ENCODE results near the gene TTBK1.

The TTBK1 gene

DNA sequence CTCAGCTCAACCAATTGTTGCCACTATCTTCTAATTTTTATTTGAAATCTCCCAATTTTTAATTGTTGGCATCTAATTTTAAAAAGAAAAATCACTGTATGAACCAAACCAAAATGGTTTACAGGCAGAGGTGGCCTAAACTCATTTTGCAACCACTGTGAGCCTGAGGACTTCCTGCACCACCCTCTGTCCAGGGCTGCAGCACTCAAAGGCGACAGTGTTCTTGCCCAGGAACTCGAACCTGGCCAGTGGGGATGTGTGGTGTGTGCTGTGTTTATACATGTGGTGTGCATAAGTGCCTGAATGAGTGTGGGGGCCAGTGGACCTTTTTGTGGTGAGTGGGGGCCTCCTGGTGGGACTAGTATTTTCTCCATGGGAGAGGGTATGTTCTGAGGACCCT lies 30.4 kb downstream of the TTBK1 start:
- DNase-seq (ENCODE audit: low read depth) = no peak

DNA sequence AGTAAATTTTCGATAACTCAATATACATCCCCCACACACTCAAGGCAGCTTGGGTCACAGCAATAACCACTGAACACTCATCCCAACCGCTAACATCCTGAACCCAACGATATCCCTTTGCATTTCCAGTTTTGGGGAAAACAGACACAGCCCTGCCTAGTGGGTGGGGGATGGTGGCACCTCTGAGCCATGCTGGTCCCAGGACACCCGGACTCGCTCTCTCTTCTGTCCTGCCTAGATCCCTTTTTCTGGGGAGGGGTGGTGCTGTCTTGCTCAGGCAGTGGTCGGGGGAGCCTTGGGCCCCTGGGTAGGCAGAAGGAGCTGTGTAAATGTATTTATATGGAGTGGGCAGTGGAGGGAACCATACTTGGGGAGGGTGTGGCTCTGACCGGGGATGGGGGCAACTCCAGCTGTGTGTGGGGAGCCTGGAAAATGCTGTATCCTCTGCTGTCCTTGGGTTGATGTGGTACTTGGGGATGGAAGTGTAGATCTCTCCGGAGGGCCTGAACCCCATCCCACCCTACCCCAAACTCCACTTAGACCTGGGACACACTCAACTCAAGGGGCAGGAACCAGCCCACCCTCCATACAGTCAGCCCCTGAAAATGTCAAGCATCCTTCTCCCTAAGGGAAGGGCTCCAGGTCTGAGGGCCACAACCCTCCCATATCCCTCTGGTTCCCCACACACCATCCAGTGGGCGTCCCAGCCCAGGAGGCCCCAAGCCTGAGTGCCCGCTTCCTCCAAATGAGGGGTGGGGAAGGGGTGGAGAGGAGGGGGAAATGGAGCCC lies 31.0 kb downstream of the TTBK1 start:
- no peak for DNase-seq (ENCODE audit: low read depth)

DNA sequence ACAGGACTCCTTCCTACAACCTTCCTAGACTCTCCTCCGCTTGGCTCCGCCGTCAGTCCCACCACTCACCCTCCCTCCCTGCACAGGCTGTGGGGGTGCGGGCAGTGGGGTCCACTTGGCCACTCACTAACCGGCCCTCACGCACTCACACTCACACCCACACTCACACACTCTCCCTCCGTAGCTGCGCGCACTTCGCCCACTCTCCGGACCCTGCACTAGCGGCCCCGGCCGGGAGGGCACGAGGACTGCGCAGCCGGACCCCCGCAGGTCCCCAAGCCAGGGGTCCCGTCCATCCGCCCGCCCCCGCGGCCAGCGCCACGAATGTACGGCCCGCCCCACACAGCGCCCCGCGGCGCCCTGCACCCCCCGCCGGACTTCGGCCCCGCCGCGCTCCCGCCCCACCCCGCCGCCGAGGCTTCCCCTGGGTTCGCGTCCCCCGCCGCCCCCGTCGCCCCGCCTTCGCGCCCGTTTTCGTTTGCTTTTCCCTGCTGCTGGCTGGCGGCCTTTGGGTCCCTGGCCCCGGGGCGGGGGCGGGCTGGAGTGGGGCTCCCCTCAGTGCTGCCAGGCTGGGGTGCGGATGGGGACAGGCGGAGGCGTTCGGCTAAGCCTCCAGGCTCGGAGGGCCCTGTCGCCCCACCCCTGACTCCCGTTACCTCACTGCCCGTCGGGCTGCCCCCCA lies 31.8 kb downstream of the TTBK1 start:
- no peak for DNase-seq (ENCODE audit: low read depth)

DNA sequence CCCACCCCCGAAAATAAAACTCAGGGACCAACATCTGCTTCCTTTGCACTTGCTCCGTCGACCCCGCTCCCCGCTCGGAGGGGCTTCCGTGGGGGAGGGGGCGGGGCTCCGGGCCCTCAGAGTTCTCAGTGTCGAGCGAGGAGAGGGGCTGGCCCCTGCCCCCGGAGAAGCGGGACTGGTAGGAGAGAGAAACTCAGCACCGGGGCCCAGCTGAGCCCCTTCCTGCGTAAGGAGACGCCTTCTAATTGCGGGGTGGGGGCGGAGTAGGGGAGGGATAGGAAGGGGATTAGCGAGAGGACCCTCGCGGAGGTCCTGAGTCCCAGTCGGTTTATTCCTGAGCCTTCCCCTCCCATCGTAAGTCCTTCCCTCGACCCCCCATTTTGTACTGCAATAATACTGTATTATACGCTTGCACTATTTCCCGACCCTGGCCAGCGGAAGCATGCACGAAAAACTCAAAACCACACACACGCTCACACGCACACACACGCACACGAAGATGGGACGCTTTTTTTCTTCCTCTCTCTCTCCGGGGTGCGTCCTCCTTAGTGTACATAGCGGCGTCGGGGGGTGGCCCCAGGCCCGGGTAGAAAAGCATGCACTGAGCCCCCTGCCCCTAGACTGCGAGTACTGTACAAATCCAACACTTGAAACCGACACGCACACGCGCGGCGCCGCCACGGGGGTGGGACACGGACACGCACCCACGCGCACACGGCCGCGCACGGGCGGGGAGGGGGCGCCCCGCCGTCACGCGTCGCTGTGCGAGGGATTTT lies 32.7 kb downstream of the TTBK1 start:
- no peak for DNase-seq (ENCODE audit: low read depth)

DNA sequence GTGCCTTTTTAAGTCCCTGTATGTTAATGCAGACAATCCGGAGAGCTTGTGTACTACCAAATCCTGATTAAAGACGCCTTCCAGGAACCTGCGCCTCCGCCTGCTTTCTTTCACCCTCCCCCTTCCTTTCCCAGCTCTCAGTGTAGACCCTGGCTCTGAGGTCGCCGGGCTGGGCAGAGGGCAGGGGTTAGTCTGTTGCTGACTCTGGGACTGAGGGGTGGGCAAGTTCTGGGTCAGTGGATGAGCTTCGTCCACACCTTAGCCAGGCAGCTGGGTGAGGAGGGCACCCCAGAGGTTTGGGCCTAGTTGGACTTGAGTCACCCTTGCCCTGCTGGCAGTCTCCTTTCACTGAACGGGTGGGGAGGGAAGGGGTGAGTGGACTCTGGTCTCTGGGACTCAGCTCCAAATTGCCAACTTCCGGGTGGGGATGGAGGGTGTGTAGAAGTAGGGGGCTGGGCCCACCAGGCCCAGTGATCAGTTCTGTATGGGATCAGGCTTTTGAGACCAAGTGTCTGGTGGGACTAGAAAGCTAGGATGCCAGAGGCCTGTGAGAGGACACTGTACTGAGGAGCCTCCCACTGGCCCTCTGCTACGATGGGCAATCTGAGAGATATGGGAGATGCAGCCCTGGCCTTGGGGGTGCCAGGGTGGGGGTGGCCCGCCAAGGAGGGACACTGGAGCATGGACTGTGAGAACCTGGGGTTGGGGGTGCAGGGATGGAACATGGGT lies 33.5 kb downstream of the TTBK1 start:
- no peak for DNase-seq (ENCODE audit: low read depth)

DNA sequence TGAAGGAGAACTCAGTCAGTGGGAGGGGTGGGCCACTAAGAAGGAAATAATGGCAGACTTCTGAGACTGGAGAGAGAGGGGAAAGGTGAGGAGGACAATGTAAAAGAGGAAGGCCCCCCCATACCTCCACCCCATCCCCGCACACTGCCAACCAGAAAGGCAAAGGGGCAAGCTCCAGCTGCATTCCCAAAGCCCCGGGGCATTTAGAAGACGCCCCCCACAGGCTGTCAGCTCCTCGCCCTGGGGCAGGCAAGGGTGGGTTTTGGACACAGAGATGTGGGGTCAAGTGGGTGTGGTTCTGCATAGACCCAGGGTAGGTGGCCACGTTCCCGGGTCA lies 34.0 kb downstream of the TTBK1 start:
- no peak for DNase-seq (ENCODE audit: low read depth)

DNA sequence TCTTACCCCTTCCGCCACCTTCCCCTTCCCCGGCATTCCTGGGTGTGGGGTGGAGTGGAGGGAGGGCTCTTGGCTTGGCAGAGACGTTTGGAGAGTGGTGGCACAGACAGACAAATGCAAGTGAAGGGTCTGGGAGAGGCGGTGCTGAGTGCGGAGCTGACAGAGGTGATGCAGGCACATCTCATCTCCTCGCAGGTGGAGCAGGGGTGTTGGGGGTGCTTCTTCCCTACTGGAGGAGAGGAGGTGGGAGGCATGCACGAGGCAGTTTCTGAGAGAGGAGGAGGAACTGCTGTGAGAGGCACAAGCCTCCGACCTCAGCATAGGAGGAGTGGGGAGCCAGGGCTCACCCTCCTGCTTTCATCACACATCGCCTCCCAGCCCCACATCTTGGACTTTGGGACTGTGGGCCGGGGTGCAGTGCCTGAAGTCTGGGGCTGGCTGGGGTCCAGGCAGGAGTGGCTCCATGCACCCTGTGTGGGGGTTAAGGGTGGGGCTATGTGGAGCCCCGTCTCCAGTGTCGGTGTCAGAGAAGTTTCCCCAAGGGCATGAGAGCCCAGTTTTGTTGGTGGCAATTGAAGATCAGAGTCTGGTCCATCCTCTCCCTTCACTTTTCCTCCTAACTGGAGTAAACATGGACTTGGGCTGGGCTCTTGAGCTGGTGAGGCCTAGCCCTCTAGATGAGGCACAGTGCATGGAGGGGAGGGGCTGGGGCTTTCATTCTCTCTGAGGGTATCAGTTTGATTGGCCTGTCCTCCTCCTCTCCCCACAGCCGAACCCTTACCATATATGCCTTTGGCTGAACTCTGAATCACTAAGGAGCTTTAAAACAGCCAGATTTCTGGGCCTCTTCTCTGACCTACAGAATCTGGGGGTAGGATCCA lies 34.6 kb downstream of the TTBK1 start:
- DNase-seq (ENCODE audit: low read depth) = no peak

DNA sequence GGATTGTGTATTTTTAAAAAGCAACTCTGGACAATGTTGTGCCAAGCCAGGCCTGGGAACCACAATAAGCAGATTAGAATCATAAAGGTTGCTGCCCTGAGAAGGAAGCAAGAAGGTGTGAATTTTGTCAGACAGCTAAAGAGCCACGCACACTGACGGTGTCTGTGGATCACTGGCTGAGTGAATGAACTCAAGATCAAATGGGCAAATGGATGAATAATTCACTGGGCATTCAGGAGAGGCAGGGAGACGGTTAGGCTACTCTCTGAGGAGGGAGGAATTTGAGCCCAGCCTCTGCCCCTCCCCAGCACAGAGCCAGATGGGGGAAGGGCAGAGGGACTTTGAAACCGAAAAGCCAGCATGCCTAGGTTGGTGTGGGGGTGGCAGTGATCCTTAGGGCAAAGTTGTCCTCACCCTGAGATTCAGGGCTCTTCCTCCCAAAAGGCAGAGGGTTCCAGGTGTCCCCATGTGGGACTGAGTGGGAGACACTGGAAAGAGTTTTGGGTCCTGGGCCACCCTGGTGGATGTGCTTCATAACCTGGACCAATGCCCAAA lies 35.3 kb downstream of the TTBK1 start:
- no peak for DNase-seq (ENCODE audit: low read depth)

DNA sequence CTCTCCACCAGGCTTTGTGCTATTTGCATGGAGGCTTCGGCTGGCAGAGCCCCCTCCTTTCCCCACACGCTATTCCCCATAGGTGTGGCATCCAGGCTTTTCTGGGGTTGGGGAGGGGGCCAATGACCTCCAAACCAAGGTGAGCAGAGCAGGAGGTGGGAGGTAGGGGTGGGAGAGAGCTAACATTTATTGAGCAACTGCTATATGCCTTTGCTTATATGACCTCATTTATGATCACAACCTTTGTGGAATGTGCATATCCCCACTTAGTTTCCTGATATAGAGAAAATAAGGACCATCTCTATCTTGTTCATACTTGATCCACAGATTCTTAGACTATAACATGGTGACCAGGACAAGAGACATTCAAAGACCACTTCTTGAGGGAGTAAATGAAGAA lies 37.0 kb downstream of the TTBK1 start:
- no peak for DNase-seq (ENCODE audit: low read depth)

DNA sequence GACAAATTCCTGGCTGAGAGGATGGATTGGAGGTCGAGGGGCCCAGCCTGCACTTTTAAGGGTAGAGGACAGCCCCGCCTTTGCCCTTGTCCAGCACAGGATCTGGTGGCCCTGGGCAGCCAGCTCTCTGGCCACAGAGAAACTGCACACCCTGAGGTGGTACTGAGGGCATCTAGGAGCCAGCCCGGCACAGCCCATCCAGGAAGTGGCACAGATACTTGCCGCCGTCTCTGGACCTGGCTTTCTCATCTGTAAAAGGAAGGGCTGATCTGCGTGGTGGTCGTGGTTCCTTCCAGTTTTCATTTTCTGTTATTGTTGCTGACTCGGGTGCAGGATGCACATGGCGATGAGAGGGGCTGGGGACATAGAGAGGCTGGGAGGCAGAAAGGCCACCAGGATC lies 38.8 kb downstream of the TTBK1 start:
- DNase-seq (ENCODE audit: low read depth) = no peak

DNA sequence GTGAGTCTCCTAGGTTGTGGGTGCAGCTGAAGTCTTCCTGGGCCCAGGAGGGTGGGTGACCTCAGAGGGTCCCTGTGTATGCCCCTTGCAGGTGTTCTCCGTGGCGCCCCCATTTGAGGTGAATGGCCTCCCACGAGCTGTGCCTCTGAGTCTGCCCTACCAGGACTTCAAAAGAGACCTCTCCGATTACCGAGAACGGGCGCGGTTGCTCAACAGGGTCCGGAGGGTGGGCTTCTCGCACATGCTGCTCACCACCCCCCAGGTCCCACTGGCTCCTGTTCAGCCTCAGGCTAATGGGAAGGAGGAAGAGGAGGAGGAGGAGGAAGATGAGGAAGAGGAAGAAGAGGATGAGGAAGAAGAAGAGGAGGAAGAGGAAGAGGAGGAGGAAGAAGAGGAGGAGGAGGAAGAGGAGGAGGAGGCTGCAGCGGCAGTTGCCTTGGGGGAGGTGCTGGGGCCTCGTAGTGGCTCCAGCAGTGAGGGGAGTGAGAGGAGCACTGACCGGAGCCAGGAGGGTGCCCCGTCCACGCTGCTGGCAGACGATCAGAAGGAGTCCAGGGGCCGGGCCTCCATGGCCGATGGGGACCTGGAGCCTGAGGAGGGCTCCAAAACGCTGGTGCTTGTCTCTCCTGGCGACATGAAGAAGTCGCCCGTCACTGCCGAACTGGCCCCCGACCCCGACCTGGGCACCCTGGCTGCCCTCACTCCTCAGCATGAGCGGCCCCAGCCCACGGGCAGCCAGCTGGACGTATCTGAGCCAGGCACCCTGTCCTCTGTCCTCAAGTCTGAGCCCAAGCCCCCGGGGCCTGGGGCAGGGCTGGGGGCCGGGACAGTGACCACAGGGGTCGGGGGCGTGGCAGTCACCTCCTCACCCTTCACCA lies 39.6 kb downstream of the TTBK1 start:
- no peak for DNase-seq (ENCODE audit: low read depth)

DNA sequence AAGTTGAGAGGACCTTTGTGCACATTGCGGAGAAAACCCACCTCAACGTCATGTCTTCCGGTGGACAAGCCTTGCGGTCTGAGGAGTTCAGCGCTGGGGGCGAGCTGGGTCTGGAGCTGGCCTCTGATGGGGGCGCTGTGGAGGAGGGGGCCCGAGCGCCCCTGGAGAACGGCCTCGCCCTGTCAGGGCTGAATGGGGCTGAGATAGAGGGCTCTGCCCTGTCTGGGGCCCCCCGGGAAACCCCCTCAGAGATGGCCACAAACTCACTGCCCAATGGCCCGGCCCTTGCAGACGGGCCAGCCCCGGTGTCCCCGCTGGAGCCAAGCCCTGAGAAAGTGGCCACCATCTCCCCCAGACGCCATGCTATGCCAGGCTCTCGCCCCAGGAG lies 40.2 kb downstream of the TTBK1 start:
- DNase-seq (ENCODE audit: low read depth) = no peak

DNA sequence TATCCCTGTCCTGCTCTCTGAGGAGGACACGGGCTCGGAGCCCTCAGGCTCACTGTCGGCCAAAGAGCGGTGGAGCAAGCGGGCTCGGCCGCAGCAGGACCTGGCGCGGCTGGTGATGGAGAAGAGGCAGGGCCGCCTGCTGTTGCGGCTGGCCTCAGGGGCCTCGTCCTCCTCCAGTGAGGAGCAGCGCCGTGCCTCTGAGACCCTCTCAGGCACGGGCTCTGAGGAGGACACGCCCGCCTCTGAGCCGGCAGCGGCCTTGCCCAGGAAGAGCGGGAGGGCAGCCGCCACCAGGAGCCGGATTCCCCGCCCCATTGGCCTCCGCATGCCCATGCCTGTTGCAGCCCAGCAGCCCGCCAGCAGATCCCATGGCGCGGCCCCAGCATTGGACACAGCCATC lies 40.6 kb downstream of the TTBK1 start:
- DNase-seq (ENCODE audit: low read depth) = no peak

DNA sequence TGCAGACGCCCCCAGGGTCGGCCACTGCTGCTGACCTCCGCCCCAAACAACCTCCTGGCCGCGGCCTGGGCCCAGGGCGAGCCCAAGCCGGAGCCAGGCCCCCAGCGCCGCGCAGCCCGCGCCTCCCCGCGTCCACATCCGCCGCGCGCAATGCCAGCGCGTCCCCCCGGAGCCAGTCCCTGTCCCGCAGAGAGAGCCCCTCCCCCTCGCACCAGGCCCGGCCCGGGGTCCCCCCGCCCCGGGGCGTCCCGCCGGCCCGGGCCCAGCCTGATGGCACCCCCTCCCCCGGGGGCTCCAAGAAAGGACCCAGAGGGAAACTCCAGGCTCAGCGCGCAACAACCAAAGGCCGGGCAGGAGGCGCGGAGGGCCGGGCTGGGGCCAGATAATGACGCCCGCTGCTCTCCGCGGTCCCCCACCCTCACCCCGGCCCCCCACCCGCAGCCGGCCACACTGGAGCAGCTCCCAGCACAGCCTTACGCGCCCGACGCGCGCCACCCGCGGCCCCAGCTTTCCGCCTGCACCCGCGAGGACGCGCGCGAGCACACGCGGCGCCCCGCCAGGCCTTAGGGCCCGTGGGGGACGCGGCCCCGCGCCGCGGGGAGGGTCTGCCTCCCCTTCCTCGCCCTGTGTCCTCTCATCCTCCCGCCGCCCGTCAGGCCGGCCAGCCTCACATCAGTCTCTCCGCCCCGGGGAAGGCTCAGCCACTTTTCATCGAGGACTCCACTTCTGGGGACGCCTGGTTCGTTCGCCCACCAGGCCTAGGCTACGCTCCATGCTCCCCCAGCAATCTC lies 41.9 kb downstream of the TTBK1 start:
- DNase-seq (ENCODE audit: low read depth) = no peak

DNA sequence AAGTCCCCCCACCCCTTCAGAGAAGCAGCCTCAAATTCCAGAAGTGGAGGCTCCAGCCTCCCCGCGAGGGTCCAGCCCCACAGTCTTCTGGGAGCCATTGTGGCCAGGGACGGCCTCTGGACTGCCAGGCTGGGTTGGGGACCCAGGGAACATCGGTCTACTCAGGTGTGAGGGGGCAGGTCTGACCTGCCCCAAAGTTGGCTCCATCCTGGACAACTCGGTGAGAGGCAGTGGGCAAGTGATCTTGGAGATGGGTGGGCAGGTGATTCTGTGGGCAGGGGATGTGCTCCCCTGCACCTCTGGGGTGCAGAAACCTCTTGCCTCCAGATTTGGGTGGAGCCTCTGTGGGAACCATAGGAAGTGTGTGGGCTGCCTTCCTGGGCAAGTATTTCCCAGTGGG lies 42.6 kb downstream of the TTBK1 start:
- DNase-seq (ENCODE audit: low read depth) = no peak

DNA sequence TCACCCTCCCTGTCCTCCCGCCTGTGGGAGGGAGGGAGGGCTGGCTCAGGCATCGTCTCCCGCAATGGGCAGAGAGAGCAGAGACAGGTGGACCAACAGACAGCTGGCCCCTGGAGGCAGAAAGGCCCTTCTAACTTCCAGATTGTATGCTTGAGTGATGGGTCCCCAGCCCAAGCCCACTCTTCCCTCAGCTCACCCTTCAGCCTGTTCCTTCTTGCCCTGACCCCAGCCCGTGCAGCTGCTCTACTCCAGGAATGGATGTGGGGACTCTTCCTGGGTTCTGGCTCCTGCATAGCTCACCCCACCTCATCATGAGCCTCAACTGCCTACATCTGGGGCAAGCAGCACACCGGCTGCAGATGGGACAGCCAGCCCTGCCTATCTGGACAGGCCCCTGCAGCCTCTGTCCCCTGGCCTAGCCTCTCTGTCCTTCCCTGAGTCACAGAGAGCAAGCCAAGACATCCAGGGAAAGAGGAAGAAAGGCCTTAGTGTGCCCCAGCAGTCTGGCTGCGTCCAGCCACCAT lies 43.2 kb downstream of the TTBK1 start:
- DNase-seq (ENCODE audit: low read depth) = no peak

DNA sequence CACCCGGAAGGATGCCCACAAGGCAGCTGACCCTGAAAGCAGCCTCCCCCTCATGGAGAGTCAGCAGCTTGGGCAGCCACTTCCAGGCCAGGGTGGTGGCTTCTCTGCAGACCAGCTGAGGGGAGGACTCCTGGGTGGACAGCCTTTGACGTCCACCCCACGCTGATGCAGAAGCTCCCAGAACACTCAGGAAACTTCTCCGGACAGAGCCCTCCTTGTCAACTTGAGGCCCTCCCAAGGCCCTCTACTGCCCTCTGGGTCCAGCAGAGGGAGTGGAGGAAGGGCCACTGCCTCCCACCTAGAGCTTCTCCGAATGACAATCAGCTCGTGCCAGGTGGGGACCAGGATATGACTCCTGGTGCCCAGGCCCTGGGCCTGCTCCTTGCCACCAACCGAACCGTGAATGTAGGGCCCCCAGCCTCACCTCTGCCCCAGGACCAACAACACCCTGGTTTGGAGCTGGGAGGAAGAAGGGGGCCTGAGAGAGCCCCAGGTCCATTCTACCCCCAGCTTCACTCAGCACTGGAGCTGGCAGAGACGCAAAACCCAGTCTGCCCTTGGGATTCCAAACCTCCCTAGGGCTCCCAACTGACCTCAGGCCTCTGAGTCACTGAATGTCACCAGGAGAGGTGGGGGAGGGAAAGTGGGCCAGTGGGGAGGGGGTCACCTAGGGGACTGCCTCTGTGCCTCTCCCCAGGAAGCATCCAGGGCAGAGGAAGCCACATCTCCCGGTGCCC lies 43.9 kb downstream of the TTBK1 start:
- no peak for DNase-seq (ENCODE audit: low read depth)
